Neural crest cell (in vitro differentiated cells): ENCODE measurements around the gene RNF222. TPM values are rescaled to one million over a fixed set of nuclear protein-coding genes. Genes with fewer than 3 reads are reported as not detected.
"Not testable (repeated sequence)": the region's sequence is repeated elsewhere in the genome, so short reads cannot be mapped to it uniquely, and the experiment has no call there.

Experiments
- DNase-seq: peaks from one replicate; pipeline ENCODE4 v3.0.0; 2021; ENCODE audit warnings: low read depth, mixed read lengths, low spot score
- H3K27ac Mint-ChIP-seq: one replicate; pipeline ENCODE4 v1.8.0; 2021; ENCODE audit warnings: mild to moderate bottlenecking, mixed read lengths; ENCODE audit not compliant: unreplicated experiment
- H3K27me3 Mint-ChIP-seq: 2 replicates; pipeline ENCODE4 v1.8.0; 2021; ENCODE audit warnings: low read depth, mild to moderate bottlenecking, mixed read lengths
- H3K36me3 Mint-ChIP-seq: 2 replicates; pipeline ENCODE4 v1.8.0; 2021; ENCODE audit warnings: low read depth, mild to moderate bottlenecking, mixed read lengths
- H3K4me1 Mint-ChIP-seq: 2 replicates; pipeline ENCODE4 v1.8.0; 2021; ENCODE audit warnings: mixed read lengths
- H3K4me3 Mint-ChIP-seq: one replicate; pipeline ENCODE4 v1.8.0; 2021; ENCODE audit warnings: mild to moderate bottlenecking, mixed read lengths
- H3K9me3 Mint-ChIP-seq: 2 replicates; pipeline ENCODE4 v1.8.0; 2021; ENCODE audit warnings: mixed read lengths
- total RNA-seq: library from RNA; stranded (reverse); gene quantifications from 2 replicates; pipeline ENCODE4 v1.2.1, GENCODE V29; 2021
- TF ChIP-seq, protein P1 (sequence below): fragments of 200-600 bp; sonication (generic); conservative IDR thresholded peaks from 2 replicates; pipeline ENCODE4 v1.5.0; 2021; ENCODE audit warnings: antibody characterized with exemption, mild to moderate bottlenecking

RNF222 gene
- total RNA-seq, 1 donor from 2014 or later: not detected

- H3K27me3 Mint-ChIP-seq: peaks cover 13% of the 10 kb centered on the region
- H3K36me3 Mint-ChIP-seq: no peaks in the 10 kb centered on the region
- DNase-seq: no peak
- no peak overlapping the region for H3K27ac Mint-ChIP-seq
- peaks cover 5% of the 10 kb centered on the region for H3K4me1 Mint-ChIP-seq
- H3K9me3 Mint-ChIP-seq: no peaks in the 10 kb centered on the region
- no peak overlapping the region for H3K4me3 Mint-ChIP-seq
- TF ChIP-seq, protein P1, sequence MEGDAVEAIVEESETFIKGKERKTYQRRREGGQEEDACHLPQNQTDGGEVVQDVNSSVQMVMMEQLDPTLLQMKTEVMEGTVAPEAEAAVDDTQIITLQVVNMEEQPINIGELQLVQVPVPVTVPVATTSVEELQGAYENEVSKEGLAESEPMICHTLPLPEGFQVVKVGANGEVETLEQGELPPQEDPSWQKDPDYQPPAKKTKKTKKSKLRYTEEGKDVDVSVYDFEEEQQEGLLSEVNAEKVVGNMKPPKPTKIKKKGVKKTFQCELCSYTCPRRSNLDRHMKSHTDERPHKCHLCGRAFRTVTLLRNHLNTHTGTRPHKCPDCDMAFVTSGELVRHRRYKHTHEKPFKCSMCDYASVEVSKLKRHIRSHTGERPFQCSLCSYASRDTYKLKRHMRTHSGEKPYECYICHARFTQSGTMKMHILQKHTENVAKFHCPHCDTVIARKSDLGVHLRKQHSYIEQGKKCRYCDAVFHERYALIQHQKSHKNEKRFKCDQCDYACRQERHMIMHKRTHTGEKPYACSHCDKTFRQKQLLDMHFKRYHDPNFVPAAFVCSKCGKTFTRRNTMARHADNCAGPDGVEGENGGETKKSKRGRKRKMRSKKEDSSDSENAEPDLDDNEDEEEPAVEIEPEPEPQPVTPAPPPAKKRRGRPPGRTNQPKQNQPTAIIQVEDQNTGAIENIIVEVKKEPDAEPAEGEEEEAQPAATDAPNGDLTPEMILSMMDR: no peak
These were observed 47.3 kb downstream of the RNF222 start for GRCh38 chr17:8350339-8350738.

DNA sequence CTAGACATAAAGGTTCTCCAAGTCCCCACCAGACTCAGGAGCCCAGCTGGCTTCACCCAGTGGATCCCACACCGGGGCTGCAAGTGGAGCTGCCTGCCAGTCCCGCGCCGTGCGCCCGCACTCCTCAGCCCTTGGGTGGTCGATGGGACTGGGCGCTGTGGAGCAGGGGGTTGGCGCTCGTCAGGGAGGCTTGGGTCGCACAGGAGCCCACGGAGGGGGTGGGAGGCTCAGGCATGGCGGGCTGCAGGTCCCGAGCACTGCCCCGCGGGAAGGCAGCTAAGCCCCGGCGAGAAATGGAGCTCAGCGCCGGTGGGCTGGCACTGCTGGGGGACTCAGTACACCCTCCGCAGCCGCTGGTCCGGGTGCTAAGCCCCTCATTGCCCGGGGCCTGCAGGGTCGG, 50.6 kb downstream of the RNF222 start:
- not testable (repeated sequence) for H3K27ac Mint-ChIP-seq, DNase-seq, H3K36me3 Mint-ChIP-seq, H3K9me3 Mint-ChIP-seq, H3K4me3 Mint-ChIP-seq, H3K4me1 Mint-ChIP-seq
- H3K27me3 Mint-ChIP-seq: peaks cover 21% of the 10 kb centered on the region

DNA sequence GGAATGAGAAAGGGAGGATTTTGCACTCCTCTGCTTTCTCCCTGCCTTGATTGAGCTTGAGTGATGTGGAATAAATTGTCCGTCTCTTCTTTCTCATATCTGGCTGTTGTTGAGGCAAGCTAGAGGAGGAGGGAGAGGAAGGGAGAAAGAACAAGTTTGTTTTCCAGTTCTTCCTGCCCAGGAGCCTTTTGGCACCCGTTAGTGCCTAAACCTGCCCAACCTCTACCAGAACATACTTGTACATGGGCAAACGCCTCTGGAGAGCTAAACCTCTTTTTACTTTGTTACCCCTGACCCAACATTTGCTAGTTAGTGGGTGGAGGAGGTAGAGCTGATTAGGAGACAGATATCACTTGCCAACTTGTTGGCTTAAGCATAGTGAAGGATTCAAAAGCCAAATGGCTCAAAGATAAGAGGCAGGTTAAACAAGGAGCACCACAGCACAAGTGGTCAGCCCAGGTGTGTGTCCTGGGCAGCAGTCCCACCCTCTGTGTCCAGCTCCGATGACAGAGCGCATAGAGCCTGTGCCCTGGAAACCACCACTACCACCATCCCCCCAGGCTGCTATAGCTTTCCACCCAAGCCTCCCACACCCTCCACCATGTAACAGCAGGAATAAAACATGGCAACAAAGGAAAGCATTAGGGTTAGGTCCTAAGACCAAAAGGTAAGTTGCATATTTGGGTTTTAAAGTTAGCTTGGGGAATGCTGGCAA, 51.5 kb downstream of the RNF222 start:
- TF ChIP-seq, protein P1: no peak
- H3K27me3 Mint-ChIP-seq: peaks cover 21% of the 10 kb centered on the region
- H3K4me3 Mint-ChIP-seq: no peak overlapping the region
- no peak overlapping the region for H3K27ac Mint-ChIP-seq
- H3K36me3 Mint-ChIP-seq: no peaks in the 10 kb centered on the region
- no peak for DNase-seq
- no peaks in the 10 kb centered on the region for H3K9me3 Mint-ChIP-seq
- H3K4me1 Mint-ChIP-seq: no peaks in the 10 kb centered on the region

- Mint-ChIP-seq H3K4me1 (no peaks in the 10 kb centered on the region), H3K36me3 (no peaks in the 10 kb centered on the region), H3K27ac (no peak overlapping the region), H3K27me3 (peaks cover 21% of the 10 kb centered on the region), H3K4me3 (no peak overlapping the region), H3K9me3 (no peaks in the 10 kb centered on the region)
- no peak for DNase-seq
- TF ChIP-seq, protein P1: no peak
These were observed 52.5 kb downstream of the RNF222 start for GRCh38 chr17:8345052-8345690.

DNA sequence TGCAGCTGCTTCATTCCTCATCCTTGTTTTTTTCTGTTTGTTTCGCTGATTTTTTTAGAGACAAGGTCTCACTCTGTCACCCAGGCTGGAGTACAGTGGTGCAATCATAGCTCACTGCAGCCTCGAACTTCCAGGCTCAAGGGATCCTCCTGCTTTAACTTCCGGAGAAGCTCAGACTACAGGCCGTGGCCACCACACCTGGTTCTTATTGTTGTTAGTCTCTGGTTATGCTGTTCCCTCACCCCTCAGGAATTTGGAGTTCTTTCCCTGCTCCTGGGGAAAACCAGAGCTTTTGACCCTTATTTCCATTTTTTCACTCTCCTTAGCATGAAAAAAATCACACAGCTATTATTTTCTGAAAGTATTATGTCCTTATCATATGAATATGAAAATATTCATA, 56.2 kb downstream of the RNF222 start:
- TF ChIP-seq, protein P1: no peak
- H3K27me3 Mint-ChIP-seq: peaks cover 27% of the 10 kb centered on the region
- no peak overlapping the region for H3K27ac Mint-ChIP-seq
- H3K9me3 Mint-ChIP-seq: no peaks in the 10 kb centered on the region
- no peaks in the 10 kb centered on the region for H3K36me3 Mint-ChIP-seq
- H3K4me3 Mint-ChIP-seq: no peak overlapping the region
- H3K4me1 Mint-ChIP-seq: peaks cover 12% of the 10 kb centered on the region
- DNase-seq: no peak

Other genes starting within 250 kb of the RNF222 start
- gene PER1, start 245.4 kb downstream of the RNF222 start, total RNA-seq: 38.3 and 51.6 TPM in 2 replicates
- gene VAMP2, start 234.9 kb downstream of the RNF222 start, total RNA-seq: 47.2 and 49.7 TPM in 2 replicates
- 41.4 and 45.7 TPM in 2 replicates for gene TMEM107, start 221.4 kb downstream of the RNF222 start, total RNA-seq
- gene BORCS6, start 207.6 kb downstream of the RNF222 start, total RNA-seq: 5.5 and 5.6 TPM in 2 replicates
- 176 and 186 TPM in 2 replicates for gene AURKB, start 187.3 kb downstream of the RNF222 start, total RNA-seq
- 39.7 and 44.8 TPM in 2 replicates for gene CTC1, start 149.8 kb downstream of the RNF222 start, total RNA-seq
- gene PFAS, start 148.5 kb downstream of the RNF222 start, total RNA-seq: 201 and 217 TPM in 2 replicates
- gene RANGRF, start 109.2 kb downstream of the RNF222 start, total RNA-seq: 48.5 and 51.0 TPM in 2 replicates
- gene SLC25A35, start 102.4 kb downstream of the RNF222 start, total RNA-seq: 2.3 and 3.5 TPM in 2 replicates
- gene ARHGEF15, start 87.6 kb downstream of the RNF222 start, total RNA-seq: not detected in 2 replicates
- not detected in 2 replicates for gene ODF4, start 58.0 kb downstream of the RNF222 start, total RNA-seq
- 1,793 and 1,885 TPM in 2 replicates for gene RPL26, start 14.6 kb downstream of the RNF222 start, total RNA-seq
- 34.1 and 34.3 TPM in 2 replicates for gene NDEL1, start 38.1 kb upstream of the RNF222 start, total RNA-seq
- 270 and 273 TPM in 2 replicates for gene MYH10, start 232.9 kb upstream of the RNF222 start, total RNA-seq